Mammary epithelial cell (primary cell): ENCODE results near the gene JAM3.

Experiments used
- CTCF ChIP-seq, 2 donors: IDR thresholded peaks in 1 of 2; conservative IDR thresholded peaks in 1 of 2; 2 replicates each; pipeline ENCODE4 v1.5.1; 2011 to 2012; ENCODE audit warnings: inconsistent platforms in 2 of 2, low read length in 2 of 2, mild to moderate bottlenecking in 2 of 2, control low read depth in 1 of 2, low read depth in 1 of 2; ENCODE audit not compliant: insufficient read depth in 1 of 2; ENCODE audit errors: extremely low read depth in 1 of 2
- EZH2 ChIP-seq: IDR thresholded peaks from 2 replicates; pipeline ENCODE4 v1.6.1; 2012; ENCODE audit warnings: low read length, inconsistent platforms, borderline replicate concordance

- TF ChIP-seq CTCF (conservative IDR thresholded peaks at IDR 0.05 in 1 of 2, IDR thresholded peaks at IDR 0.05 in 1 of 2; ENCODE audit: extremely low read depth in 1 of 2, insufficient read depth in 1 of 2, low read depth in 1 of 2, low read length in 2 of 2) = no peak
- no peak for TF ChIP-seq EZH2
Observed at GRCh38 chr11:134158023-134158422, 89.2 kb downstream of the JAM3 start.
